Stimulated activated CD4-positive, alpha-beta T cell treated with anti-CD3 and anti-CD28 coated beads, Interleukin-4, amount 100 ng/mL, for 1 hour (primary cell): ENCODE measurements around the gene NACC2.

ENCODE experiments used
- DNase-seq: peaks from one replicate; pipeline ENCODE4 v3.0.0-alpha.2; 2020

NACC2 gene, protein sequence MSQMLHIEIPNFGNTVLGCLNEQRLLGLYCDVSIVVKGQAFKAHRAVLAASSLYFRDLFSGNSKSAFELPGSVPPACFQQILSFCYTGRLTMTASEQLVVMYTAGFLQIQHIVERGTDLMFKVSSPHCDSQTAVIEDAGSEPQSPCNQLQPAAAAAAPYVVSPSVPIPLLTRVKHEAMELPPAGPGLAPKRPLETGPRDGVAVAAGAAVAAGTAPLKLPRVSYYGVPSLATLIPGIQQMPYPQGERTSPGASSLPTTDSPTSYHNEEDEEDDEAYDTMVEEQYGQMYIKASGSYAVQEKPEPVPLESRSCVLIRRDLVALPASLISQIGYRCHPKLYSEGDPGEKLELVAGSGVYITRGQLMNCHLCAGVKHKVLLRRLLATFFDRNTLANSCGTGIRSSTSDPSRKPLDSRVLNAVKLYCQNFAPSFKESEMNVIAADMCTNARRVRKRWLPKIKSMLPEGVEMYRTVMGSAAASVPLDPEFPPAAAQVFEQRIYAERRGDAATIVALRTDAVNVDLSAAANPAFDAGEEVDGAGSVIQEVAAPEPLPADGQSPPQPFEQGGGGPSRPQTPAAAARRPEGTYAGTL

DNA sequence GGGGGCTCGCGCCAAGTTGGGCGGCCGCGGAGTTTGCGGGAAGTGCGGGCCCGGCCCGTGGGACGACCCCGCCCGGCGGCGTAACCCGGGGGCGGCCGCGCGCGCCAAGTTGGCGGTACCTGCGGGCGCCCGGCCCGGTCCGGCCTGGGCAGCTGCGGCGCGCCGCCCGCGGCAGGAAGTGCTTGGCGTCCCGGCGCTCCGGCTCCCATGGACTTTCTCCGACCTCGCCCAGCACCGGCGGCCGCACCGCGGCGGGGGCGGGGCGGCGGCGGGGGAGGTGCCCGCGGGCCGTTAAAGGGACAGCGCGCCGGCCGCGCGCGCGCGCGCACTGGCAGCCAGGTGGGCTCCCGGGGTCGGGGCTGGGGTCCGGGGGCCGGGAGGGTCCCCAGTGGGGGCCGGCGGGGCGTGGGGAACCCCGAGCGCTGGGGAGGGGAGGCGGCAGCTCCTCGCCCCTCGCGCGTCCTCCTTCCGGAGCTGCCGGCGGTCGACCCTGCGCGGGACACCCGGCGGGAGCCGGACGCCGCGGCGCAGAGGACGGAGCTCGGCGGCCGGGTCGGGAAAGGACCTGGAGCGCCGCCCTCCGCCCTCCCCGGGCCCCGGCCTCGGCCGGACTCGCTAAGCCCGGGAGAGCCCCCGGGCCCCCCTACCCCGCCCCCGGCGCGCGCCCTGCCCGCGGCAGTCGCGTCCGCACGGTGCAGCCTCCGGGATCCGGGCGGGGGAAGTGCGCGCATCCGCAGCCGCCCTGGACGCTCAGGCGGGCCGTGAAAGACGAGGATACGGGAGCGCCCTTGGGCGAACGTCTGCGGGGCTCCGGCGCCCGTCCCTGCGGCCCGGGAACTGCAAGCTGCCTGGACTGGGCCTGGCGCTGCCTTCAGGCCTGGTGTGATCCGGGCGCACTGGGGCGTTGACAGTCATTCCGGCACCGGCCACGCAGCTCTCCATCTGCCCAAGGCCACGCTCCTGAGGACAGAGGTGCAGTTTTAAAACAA lies at the start of gene NACC2:
TSS of gene NACC2 (minus strand) at position 220 of the 989 bp plus-strand sequence. CDS start 44,768 bp downstream, outside the sequence.
- peak; percentile 32 for DNase-seq

DNA sequence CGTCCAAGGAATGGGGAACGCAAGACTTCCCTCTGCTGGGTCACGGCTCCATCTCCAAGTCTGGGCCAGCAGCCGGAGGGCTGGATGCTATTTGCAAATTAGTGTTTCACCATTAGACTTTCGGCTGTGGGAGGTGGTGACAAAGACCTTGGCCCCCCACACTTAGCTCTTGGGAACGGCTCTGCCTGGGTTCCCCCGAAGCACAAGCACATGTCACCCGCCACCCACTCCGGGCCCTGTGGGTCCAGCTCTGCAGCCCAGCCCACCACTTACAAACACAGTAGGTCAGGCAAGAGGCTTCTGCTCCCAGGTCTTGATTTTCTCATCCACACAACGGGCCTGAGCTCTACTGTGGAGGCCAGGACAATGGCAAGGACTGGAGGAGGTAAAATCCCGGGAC lies 49.4 kb upstream of the NACC2 start:
- no peak for DNase-seq

DNA sequence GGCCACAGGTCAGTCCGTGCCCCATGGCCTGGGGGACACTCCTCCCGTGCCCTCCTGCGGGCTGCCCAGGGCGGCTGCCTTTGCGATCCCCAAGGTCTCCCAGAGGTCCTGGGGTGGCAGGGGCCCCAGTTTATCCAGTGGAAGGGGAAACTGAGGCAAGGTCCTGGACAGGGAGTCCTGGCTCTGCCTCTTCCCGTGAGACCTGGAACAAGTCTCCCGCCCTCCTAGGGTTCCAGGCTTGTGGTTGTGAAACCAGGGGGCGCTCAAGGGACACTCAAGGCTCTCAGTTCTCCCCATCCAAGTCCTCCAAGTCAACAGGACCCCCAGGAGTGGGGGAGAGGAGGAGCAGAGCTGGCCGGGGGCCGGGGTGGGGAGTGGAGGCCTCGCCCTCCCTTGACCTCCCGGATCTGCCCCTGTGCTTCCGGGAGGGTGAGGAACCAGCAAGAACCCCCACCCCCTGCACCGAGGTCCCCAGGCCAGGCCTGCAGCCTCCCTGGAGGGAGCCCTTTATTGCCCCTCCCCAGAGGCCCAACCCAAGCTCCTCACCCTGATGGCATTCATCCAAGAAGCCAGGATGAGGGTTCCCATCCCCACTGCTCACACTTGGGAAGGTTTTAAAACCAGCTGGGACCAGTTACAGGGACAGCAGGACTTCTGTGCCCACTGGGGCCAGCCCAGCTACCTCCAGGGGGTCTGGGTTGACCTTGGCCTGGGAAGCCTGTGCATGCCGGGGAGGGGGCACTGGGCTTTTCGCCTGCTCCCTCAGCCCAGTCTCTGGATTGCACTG lies 48.3 kb upstream of the NACC2 start:
- DNase-seq: no peak

- DNase-seq: no peak
Observed at GRCh38 chr9:136142859-136143214, 47.7 kb upstream of the NACC2 start.

DNA sequence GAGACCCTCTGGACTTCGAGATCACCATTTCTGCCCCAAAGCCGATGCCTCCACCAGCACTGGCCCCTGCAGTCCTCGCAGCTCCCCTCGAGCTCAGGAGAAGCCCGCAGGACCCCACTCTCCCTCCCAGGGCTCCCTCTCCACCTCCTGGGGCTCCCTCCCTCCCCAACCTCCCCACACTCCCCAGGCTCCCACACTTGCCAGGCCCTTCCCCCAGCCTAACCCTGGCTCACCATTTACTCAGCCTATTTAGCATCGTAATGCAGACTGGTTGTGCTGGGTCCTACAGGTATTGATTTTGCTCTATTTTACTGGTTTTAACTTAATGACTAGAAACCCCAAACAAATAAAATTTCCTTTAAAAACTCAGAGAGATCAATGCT lies 47.3 kb upstream of the NACC2 start:
- no peak for DNase-seq

DNA sequence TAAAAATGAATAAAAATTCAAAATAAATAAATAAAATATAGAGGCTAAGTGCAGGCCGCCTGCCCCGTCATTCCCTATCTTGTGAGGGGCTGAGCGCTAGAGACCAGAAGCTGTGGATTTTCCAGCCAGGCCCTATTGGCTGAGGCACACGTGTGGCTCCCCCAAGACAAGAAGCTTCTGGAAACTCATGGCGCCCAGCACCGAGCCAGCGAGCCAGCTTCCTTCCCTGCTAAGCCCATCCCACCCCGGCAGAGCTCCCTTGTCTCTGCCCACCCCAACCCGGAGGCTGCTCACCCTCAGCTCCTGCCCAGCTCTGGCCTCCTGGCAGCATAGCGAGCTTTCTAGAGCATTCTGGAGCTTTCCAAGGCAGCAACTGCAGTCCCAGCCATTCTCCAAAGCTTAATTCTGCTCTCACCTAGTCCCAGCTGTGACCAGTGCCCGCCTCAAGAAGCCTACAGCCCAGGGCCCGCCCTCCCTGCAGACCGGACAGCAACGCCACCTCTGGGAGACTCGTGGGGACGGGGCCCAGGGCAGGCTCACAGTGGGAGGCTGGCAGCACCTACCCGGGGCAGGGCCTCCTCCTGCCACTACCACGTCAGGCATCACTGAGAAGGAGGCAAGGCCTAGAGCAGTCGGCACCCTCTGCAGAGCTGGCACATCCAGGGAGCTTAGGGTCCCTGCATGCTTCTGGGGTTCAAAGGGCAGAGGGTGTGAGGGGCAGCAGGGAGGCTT lies 46.8 kb upstream of the NACC2 start:
- no peak for DNase-seq

GRCh38 chr9:136140966-136141365 lies 45.9 kb upstream of the NACC2 start:
- DNase-seq: no peak

- DNase-seq: no peak
Observed at GRCh38 chr9:136140046-136140445, 45.0 kb upstream of the NACC2 start.

DNA sequence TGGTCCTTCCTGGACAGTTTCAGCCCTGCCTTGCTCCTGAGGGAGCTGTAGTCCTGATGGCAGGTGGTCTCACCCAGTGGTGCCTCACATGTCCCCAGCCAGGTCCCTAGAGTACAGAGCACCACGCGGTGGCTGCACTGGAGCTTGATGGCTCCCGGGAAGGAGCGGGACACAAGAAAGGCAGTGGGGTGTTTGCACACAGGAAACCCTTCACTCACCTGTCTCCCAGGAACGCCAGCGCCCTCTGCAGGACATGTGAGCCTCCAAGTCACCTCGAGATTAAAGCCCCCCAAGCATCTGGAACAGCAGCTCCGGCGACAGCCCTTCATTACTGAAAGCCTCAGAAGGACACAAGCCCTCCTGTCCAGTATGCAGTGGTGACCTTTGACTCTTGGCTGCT lies 43.5 kb upstream of the NACC2 start:
- DNase-seq: peak; percentile 43

DNA sequence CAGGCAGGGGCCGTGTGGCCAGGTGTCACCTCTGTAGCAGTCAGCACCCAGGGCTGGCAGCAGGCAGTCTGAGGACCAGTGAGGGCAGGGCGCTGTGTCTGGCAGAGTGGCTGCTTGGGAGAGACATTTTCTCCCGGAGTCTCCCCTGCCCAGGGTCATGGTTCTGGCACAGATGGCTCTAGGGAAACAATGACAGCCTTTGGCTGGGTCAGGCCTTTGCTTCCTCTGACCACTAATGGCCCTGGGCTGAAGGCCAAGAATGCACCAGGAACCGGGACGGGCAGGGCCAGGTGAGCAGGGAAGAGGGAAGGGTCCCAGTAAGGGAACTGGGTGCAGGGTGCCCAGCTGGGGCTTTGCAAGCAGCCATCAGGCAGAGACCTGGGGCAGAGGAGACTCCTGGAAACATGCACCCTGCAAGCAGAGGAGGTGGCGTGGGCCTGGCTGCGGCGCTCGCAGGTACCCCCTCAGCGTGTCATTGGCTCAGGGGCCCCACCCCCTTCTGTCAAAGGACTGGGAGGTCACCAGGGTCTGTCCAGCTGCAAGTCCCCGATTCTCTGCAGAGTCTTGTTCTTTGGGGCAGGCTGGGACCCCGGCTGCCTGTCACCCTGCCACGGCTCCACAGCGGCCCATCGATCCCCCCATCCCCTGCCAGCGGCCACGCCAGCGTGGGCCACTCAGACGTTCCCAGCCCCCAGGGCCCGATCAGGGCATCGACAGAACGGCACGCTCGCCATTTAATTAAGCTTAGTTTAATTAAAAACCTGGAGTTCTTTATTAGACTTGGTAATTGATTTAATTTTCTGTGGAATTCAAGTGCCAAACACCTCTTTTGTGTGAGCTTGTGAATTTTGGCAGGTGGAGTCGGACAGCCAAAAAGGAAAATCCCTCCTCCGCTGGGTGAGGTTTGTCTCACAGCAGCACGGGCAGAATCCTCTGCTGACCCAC lies 42.5 kb upstream of the NACC2 start:
- DNase-seq: no peak

- DNase-seq: no peak
Observed at GRCh38 chr9:136136127-136136925, 41.2 kb upstream of the NACC2 start.

GRCh38 chr9:136135326-136136126 lies 40.4 kb upstream of the NACC2 start:
- DNase-seq: no peak

DNA sequence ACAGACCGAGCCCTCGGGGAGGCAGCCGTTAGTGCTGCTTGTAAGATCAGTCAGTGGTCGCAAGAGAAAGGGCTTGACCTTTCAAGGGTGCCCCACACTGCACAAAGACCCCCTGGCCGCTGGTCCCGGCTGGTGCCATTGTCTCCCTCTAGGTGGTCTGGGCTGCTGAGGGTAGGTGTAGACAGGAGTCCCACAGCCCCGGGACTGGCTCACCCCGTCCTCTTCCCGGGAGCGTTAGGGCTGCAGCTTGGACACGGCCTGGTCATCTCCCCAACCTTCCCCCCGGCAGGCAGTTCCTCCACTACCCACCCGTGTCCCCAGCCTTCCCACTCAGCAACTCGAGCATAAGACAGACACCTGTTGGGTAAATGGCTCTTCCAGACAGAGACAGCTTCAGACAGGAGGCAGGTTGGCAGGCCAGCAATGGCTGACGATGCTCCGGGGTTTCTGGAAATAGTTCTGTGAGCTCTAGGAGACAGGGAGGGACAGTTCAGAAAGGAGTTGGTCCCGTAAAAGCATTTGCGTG lies 38.9 kb upstream of the NACC2 start:
- DNase-seq: no peak

GRCh38 chr9:136133191-136133958 lies 38.3 kb upstream of the NACC2 start:
- DNase-seq: peak; percentile 38

- no peak for DNase-seq
Observed at GRCh38 chr9:136132512-136133050, 37.5 kb upstream of the NACC2 start.

- DNase-seq: no peak
Observed at GRCh38 chr9:136131629-136132511, 36.8 kb upstream of the NACC2 start.

GRCh38 chr9:136129176-136129575 lies 34.1 kb upstream of the NACC2 start:
- no peak for DNase-seq
